Fibroblast of upper back skin (primary cell): ENCODE data around the gene TEX12.
A peak's percentile ranks its signal among the peaks of the same experiment; 100 is the strongest.
"Not testable (repeated sequence)": the region's sequence is repeated elsewhere in the genome, so short reads cannot be mapped to it uniquely, and the experiment has no call there.

Experiments
- DNase-seq: peaks from one replicate; pipeline ENCODE4 v3.0.0-alpha.2; 2013

TEX12 gene

DNA sequence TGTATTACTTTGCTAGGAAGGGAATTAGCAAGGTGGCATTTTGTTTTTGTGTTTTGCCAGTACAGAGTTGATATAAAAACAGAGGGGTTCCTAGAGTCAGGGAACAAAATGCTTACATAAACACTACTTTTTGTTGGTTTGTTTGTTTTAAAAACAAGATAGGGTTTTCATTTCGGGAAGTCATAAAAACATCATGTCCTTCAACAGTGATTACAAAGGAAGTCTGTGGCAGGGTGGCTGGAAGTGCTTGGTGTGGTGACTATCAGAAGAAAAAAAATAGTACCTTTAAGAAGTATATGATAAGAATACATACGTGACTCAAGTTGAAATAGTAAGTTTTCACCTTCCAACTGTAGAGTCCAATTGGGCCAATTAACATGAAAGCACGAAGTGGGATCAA, 2.1 kb upstream of the TEX12 start:
- DNase-seq = no peak

DNA sequence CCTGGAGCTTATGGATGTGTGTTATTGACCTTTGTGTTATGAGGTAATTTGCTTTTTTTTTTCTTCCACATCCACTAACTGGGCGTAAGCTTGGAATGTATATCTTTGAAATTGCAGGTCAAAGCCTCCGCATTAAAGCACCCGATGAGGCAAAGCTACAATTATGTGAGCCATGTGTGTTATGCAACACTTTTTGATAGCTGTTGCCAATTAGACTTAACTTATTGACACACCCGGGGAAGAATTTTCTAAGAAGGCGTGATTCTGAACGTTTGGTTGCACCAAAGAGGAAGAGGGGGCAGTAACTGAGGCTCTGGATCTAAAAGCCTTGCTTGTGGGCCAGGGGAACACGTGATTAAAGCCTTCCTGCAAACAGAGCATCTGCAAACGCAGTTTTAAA, 610 bp upstream of the TEX12 start:
- DNase-seq = peak; percentile 34

DNA sequence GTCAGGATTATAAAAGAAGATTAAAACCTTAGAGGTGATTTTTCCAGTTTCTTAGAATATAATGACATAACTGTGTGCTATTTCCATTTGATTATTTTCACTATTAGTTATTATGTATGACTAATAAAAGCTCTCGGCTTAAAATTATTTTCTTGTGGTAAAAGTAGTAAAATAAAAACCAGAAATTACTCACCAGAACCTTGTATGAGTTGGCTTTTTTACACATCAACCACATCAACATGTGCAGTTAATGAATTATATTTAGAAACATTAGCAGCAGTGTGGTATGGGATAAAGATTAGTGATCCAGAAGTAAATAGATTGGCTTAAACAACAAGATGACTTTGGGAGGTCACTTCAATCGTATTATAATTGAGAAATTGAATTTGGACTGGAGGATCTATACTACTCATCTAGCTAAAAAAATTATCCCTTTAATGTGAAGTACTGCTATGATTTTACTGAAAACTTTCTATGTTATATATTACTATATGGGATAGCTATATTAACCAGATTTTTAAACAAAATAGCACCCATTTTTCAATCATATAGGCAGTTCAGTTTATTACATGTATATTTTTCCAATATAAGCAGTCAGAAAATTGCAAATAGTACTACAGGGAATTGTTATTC, 5.3 kb downstream of the TEX12 start:
- DNase-seq = peak; percentile 38

DNA sequence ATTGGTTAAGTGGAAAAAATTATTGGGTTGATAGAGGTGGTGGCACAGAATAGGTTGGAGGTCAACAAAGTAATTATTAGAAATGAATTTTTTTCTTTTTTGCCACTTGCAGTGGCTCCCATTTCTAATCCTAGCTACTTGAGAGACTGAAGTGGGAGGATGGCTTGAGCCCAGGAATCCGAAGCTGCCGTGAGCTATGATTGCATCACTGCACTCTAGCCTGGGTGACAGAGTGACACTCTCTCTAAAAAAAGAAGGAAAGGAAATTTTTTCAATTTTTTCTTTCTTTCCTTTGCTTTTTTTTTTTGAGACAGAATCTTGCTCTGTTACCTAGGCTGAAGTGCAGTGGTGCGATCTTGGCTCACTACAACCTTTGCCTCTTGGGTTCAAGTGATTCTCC, 6.0 kb downstream of the TEX12 start:
- no peak for DNase-seq

DNA sequence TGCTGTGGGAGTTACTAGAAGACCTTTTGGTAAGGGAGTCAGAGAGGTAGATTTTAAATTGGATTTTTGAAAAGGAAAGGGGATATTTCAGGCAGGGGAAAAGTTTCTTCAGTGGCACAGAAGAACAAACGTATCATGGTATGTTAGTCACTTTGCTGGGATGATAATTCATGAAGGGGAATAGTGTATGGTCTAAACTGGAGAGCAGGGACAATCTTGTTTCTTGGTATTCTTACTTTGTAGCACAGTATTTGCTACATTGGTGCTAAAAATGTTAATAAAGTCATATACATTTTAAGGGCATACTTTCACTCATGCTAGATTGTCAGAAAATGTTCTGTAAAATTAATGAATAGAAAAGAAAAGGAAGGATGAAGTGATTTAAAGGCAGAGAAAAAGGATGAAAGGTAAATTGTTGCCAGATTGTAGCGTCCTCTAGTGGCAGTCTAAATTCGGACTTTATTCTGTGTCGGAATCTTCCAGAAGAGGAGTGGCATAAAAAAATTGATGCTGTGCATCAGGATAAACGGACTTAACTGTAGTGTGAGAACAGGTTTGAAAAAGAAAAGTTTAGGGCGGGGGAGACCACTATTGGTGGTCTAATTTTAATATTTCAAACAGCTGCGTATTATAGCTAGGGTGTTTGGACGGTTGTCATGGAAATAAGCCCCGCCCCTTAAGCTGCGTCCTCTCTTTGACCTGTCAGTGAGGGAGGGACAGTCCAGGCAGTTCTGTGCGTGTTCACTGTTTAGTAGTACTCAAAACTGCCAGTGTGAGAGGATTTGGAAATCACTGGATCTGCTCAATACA, 7.8 kb downstream of the TEX12 start, which contains the start of gene BCO2:
BCO2 (plus strand) TSS at position 724 of the 810 bp plus-strand sequence. CDS start 90 bp downstream, outside the sequence.
- peak; percentile 59 for DNase-seq

DNA sequence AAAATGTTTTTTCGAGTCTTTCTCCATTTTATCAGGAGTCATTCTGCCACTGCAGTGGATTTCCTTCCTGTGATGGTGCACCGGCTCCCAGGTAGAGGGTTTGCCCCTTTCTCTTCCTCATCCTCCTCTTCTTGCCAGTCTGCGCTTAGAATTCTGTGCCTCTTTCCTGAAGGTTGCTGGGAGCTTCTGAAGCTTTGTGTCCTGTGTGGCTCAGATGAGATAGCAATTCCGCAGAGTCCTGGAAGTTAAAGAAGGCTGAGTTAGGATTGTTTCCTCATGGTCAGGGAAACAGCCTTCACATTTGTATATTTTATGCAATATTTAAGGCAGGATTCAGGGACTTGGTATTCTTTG, 8.4 kb downstream of the TEX12 start:
- DNase-seq = no peak

DNA sequence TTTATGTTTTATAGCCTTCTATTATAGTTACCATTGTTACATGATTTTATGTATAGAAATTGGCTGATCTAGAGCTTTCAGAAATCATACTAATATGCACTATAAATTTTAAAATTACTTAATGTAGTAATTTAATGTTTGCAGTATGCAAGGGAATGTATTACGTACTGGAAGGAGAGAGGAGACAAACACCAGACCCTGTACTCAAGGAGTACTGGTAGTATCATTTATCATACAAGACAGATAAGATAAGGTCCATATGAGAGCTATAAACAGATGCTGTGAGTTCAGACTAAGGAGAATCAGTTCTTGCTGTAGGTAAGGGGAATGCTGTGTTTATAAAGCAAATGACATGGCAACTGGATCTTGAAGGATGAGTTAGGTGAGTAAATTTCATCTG, 8.9 kb downstream of the TEX12 start:
- no peak for DNase-seq

DNA sequence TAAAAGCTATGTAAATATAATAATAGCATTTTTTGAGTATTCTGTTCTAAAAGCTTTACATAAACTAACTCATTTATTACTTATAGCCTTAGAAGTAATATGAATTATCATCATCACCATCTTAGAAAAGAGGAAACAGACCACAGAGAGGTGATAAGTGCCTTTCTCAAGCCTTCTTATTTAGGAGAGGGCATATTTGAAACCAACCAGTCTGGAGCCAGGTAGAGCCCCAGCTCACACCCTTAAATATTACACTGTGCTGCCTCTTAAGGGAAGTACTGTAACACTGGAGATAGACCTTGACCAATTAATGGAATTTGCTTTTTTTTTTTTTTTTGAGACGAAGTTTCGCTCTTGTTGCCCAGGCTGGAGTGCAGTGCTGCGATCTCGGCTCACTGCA, 10.4 kb downstream of the TEX12 start:
- no peak for DNase-seq

DNA sequence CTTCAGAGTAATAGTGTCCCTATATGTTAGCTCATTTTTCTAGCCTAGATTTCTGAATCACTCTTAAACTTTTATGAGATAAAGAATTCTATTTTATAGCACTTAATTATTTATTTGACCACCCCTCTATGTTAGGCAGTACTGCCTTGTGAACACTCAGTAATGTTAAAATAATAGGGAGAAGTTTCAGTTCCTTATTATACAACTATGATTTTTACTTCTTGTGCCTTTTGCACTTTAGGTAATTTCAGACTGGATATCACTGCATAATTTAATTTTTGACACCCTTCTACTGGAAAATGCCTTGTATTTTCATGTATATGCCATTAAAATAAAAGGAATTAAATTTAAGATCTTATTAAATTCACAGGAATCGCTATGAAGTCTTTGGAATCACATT, 11.3 kb downstream of the TEX12 start:
- no peak for DNase-seq

DNA sequence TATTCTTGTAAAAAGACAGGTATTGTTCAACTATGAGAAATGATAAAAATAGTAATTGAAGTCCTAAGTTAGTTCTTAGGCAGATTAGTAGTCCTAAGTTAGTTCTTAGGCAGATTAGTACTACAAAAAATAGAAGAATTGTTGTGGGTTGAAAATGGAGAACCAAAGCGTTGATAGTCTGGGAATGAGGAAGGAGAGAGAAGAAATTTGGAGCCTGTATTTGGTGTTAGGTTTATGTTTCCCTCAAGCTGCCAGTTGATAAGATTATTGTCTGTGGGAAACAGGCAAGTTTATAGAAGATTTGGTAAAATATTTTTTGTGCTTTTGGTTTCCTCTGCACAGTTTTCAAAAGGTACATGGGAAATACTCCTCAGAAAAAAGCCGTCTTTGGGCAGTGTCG, 11.8 kb downstream of the TEX12 start:
- no peak for DNase-seq

DNA sequence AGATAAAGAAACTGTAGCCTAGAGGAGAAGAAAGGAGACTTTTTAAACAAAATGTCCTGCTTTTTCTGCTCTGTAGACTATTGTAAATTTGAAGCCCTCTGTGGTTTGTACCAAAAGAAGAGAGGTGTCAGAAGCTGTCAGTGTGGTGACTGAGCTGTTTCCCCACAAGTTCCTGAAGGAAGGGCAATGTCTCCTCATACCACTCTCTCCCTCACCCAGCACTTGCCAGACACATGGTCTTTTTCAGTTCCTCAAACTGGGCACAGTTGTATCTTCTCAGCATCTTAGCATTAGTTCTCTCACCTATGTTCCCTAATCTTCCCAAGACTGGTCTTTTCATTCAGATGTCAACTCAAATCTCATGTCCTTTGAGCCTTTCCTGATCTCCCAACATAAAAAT, 12.4 kb downstream of the TEX12 start:
- DNase-seq = no peak

DNA sequence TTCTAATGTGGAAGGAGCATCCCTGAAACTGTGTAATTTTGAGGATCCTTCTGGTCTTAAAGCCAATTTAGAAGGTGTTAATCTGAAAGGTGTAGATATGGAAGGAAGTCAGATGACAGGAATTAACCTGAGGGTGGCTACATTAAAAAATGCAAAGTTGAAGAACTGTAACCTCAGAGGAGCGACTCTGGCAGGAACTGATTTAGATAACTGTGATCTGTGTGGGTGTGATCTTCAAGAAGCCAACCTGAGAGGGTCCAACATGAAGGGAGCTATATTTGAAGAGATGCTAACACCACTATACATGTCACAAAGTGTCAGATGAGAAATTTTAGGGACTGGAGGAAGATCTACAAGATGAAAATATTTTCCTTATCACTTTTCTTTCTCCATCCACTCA, 15.7 kb downstream of the TEX12 start:
- no peak for DNase-seq

DNA sequence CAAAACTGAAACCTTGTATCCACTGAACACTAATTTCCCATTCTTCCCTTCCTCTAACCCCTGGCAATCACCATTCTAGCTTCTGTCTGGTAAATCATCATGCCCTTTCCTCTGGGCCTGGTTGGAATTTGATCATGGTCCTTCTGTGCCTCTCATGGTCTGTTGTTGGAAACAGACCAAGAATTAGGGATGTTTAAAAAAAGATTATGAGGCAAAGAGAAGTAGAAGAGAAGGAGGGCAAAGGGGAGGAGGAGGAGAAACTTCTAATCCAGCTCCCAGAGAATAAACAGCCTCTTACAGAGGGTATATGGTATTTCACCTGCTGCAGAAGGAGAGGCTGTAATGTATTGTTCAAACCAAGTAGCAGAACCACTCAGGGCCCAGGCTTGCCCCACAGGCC, 18.7 kb downstream of the TEX12 start:
- DNase-seq = no peak

DNA sequence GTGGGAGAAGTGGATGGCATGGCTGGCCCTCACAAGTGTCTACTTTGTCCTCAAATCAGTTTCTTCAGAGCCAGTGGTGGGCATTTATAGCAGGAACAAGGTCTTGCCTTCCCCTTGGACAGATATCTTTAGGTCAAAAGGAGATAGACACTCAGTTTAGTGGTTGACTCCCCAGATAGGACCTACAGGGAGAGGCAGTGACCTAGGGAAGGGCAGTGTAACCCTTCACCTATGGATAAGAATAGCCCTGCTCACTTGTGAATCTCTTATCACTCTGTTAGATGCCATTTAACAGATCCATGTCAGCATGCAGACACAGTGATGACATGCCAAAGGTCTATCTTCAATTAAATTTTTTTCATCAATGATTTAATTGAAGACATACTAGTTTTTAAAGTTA, 19.1 kb downstream of the TEX12 start:
- no peak for DNase-seq

DNA sequence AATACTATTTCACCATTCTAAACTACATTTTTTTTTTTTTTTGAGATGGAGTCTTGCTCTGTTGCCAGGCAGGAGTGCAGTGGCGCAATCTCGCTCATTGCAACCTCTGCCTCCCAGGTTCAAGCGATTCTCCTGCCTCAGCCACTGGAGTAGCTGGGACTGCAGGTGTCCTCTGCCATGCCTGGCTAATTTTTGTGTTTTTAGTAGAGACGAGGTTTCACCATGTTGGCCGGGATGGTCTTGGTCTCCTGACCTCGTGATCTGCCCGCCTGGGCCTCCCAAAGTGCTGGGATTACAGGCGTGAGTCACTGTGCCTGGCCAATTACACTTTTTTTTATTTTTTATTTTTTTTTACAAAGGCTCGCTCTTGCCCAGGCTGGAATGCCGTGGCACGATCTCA, 27.9 kb downstream of the TEX12 start:
- not testable (repeated sequence) for DNase-seq

DNA sequence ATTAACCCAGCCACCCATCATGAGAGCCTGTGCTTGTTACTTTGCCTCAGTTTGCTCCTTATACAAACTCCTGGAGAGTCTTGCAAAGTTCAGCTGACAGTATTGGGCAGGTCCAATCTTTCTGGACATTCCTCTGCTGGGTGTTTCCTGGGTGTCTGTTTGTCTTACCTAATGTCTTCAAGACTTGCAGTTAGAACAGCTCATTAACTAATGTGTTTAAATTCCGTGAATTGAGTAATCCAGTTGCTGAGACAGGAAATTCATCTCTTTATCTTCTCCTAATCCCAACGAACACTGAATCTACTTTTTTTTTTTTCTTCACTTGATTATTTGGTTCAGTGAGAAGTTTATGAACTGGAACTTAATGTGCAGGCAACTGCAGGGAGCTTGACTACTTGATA, 28.8 kb downstream of the TEX12 start:
- DNase-seq = no peak

DNA sequence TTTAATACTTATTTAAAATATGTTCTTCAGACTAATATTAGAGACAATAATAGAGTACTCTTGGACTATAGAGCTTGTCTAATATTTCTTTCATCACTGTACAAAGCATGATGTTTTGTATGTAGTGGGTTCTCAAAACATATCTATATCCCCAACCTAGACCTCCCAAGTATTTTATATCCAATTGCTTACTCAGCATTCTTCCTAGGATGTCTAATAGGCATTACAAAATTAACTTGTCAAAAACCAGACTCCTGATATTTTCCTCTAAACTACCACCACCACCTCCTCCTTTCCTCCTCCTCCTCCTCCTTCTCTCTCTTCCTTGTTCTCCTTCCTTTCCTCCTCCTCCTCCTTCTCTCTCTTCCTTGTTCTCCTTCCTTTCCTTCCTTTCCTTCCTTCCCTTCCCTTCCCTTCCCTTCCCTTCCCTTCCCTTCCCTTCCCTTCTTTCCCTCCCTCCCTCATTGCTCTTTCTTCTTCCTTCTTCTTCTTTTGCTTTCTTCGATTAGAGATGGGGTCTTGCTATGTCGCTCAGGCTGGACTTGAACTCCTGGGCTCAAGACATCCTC, 29.4 kb downstream of the TEX12 start:
- no peak for DNase-seq

DNA sequence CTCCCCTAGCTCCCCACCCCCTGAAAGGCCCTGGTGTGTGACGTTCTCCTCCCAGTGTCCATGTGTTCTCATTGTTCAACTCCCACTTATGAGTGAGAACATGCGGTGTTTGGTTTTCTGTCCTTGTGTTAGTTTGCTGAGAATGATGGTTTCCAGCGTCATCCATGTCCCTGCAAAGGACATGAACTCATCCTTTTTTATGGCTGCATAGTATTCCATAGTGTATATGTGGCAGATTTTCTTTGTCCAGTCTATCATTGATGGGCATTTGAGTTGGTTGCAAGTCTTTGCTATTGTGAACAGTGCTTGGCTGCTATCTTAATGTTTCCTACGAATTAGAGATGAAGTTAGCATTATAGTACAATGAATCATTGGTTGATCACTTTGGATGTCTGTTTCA, 31.9 kb downstream of the TEX12 start:
- DNase-seq = not testable (repeated sequence)

DNA sequence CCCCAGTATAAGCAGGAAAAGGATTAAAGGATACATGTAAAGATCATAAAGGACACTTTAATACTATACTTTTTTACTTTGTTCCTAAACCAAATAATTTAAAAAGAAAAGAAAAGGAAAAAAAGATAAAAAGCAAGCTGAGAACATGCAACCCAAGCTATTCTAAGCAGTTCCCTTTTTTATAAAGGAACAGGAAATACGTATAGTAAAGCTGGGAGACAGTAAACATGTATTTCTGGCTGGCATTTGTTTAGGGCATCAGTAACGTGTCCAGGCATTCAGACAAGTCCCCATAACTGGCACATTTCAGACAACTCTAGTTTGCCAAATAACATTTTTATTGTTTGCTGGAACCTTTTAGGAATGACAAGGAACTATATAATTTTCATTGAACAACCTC, 33.1 kb downstream of the TEX12 start:
- no peak for DNase-seq

DNA sequence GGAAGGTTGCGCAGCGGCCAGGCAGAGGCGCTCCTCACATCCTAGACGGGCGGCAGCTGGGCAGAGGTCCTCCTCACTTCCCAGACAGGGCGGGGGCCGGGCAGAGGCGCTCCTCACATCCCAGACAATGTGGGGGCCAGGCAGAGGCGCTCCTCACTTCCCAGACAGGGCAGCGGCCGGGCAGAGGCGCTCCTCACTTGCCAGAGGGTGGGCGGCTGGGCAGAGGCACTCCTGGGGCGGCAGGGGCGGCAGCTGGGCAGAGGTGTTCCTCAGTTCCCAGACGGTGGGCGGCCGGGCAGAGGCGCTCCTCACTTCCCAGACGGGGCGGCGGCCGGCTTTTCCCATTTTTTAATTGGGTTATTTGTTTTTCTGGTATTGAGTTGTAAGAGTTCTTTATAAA, 38.9 kb downstream of the TEX12 start:
- DNase-seq = no peak

DNA sequence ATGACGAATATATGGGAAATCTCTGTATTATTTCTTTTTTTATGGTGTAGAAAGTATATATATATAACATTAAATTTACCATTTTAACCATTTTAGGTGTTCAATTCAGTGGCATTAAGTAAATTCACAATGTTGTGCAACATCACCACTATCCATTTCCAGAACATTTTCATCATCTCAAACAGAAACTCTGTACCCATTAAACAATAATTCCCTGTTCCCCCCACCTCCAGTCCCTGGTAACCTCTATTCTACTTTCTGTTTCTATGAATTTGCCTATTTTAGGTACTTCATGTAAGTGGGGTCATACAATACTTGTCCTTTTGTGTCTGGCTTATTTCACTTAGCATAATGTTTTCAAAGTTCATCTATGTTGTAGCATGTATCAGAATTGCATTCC, 43.7 kb downstream of the TEX12 start:
- DNase-seq = no peak

DNA sequence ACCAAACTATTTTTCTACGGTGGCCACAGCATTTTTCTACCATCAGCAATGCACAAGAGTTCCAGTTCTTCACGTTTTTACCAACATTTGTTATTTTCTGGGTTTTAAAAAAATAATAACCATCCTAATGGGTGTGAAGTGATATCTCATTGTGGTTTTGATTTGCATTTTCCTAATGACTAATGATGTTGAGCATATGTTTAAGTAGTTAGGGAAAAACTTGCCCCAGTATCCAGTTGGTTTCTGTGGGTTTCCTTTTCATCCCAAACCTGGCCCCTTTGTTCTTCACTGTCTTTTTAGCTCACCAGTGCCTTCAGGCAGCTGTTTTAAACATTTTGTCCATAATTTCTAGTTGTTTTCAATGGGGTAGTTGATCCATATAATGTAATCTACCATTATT, 44.4 kb downstream of the TEX12 start:
- no peak for DNase-seq

DNA sequence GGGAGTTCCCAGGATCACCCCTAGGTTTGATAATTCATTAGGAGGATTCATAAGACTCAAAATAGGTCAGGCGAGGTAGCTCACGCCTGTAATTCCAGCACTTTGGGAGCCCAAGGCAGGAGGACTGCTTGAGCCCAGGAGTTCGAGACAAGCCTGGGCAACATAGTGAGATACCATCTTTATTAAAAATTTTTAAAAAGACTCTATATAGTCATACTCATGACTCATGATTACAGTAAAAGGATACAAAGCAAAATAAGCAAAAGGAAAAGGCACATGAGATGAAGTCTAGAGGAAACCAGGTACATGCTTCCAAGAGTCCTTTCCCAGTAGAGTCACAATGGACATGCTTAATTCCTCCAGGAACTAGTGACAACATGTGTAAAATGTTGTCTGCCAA, 45.1 kb downstream of the TEX12 start:
- DNase-seq = no peak

DNA sequence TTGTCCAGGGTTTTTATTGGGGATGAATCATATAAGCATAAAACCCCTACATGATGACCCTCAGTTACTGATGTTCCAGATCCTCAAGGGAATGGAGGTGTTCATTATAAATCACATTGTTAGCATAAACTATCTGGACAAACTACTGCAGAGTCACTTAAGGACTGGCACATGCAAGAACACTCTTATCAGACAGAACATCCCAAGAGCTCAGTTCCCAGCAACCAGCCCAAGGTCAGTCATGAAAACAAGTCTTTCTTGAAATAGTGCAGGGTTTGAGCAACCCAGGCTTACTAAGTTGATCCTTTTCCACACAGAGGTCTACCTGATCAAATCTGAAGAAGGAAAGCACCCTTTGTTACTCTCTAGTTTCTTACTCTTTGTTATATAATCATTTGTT, 45.5 kb downstream of the TEX12 start:
- no peak for DNase-seq

DNA sequence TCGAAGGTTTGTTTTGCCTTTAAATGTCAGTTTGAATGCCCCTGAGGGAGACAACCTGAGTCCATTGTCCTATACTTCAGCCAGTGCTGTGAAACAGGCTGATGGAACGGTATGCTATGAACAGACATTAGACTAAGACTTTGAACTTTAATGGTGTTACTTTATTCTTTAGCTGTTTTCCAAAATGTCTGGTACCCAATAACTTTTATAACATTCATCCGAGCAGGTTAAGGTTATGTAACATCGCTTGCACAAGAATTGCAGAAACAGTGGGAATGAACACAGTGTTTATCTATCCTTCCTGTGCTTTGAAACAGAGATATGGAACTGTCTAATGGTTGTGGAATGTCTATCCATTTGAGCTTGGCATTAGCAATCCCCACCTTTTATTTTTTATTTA, 46.6 kb downstream of the TEX12 start:
- no peak for DNase-seq
